ENCODE results near the gene PTAR1.

The PTAR1 gene

DNA sequence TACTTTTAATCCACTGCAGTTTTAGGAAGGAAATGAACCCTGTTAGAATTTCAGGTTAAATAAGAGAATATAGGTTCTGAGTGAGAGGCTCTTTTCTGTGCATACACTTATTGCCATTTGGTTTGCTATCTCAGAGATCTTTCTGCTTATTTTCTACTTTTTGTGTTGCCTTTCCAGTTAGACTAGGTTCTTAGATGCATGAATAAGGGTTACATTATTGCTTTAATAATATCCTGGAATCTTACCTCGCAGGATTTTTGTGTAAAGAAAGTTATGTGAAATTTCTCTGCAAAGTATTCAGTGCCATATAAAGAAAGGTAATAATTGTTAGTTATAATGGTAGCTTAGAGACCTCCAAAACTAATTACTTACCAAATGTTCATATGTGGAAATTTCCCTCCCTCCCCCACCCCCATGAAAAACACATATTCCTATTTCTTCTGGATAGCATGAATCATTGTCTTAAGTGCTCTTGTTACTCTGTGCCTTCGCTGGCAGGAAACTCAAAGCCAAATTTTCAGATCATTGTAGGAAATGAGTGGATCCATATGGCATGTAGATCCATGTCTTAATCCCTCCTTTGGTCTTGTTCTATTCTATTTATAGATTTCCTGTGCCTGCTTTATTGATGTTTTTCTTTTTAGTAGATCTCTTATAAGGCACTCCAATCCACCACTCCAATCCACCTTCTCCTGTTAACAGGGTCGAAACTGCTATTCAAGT, 84.9 kb downstream of the PTAR1 start:
- FAIRE-seq (no peak), DNase-seq (ENCODE audit: low spot score) (no peak)

GRCh38 chr9:69674112-69674685, 85.6 kb downstream of the PTAR1 start:
- DNase-seq (ENCODE audit: low spot score) = no peak
- no peak for FAIRE-seq

DNA sequence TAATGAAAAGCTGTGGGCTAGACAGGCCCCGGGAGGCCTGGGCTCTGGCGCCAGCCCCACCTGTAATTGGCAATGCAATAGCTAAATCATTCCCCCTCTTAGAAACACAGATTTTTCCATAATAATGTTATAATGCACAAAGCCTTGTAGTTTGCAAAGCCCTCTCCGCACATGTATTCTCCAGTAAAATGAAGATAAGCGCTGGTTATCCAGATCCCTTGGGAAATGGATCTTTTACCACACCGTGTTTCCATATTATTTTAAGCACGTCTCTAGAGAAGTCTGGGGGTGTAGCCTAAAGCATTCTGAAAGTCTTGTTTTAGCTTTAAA, 86.5 kb downstream of the PTAR1 start:
- no peak for DNase-seq (ENCODE audit: low spot score)
- FAIRE-seq = no peak

DNA sequence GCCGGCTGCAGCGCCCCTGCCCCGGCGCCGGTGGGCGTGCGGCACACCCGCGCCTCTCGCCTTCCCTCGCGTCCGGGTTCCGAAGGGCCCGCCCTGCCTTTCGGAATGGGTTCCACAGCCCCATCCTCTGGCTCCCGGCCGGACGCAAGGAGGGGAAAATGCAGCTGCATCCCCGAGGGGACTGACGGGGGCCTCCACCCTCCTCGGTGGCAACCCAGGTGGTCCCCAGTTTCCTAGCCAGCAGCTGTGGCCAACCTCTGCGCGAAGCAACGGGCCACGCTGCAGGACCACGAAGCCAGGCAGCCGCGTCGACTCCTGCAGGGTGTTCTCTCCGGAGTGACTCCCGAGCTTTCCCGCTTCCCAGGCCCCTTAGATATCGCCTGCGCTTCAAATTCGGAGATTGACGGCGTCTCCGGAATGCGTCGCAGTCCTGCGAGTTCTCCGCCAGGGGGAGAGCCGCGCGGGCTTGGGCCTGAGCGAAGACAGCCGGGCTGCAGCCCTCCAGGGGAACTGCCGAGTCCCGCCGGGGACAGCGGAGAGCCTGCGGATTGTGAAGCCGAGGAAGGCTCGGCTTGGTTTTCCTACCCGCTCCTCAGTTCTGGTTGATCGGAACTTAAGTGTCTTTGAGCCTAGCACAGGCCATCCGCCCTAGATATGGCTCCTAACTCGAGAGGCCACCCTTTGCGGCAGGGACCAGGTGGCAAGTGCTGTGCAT, 87.1 kb downstream of the PTAR1 start:
- FAIRE-seq (no peak), DNase-seq (ENCODE audit: low spot score) (peak; percentile 90)

GRCh38 chr9:69671879-69672595, 87.8 kb downstream of the PTAR1 start, which contains the start of gene APBA1:
TSS of gene APBA1 (minus strand) at chr9:69672371.
- FAIRE-seq = peak; percentile 53
- DNase-seq (ENCODE audit: low spot score) = peak; percentile 73

GRCh38 chr9:69671311-69671878, 88.4 kb downstream of the PTAR1 start:
- no peak for DNase-seq (ENCODE audit: low spot score)
- no peak for FAIRE-seq

- FAIRE-seq (no peak), DNase-seq (ENCODE audit: low spot score) (peak; percentile 26)
Observed at GRCh38 chr9:69667306-69667705, 92.5 kb downstream of the PTAR1 start.

GRCh38 chr9:69660304-69660703, 99.5 kb downstream of the PTAR1 start:
- no peak for FAIRE-seq

More at GRCh38 chr9:69660304-69660703, 99.5 kb downstream of the PTAR1 start:
- no peak for DNase-seq (ENCODE audit: low spot score)
